NCI-H2227 (cell line): ENCODE data around the gene GTF2IRD1.
A peak's percentile ranks its signal among the peaks of the same experiment; 100 is the strongest.
"Not testable (repeated sequence)": the region's sequence is repeated elsewhere in the genome, so short reads cannot be mapped to it uniquely, and the experiment has no call there.

Source experiments
- DNase-seq: peaks from one replicate; lab custom pipeline; 2025; ENCODE audit not compliant: unreplicated experiment; lab: John Stamatoyannopoulos, UW

Gene GTF2IRD1

GRCh38 chr7:74485611-74486010, 31.9 kb downstream of the GTF2IRD1 start:
- DNase-seq, result no peak

- DNase-seq, result not testable (repeated sequence)
Measured at GRCh38 chr7:74488518-74489030, 34.9 kb downstream of the GTF2IRD1 start.

DNA sequence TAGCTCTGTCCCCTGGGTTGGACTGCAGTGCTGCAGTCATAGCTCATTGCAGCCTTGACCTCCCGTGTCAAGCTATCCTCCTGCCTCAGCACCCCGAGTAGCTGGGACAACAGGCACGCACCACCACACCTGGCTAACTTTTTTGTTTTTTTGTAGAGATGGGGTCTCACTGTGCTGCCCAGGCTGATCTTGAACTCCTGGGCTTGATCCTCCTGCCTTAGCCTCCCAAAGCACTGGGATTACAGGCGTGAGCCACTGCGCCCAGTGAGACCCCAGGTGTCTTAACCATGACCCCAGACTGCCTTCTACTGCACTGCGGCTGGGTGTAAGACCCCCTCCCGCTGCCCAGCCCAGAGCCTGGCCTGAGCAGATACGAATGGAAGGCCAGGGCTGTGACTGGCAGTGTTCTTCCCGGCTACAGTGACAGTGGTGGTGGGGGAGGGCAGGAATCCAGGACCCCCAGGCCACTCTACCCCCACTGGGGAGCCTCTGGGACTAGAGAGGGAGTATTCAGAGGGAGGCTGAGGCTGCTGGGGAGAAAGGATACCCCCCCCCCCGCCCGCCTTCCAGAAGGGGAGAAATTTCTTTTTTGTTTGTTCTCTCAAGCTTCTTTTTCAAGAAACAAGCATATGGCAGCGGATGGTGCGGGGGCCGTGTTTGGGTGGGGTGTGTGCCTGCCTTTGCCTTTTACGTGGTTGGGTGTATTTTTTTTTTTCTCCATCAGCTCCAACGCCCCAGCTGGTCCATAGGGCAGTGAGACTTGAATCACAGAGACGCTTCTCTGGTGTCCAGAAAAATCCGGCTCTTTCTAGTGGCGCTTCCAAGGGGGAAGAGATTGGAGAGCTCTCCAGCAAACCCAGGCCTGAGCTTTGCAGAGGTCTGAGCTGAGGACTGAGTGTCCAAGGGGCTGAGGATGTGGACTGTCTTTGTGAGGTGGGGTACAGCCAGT, 36.6 kb downstream of the GTF2IRD1 start:
- peak; percentile 15 for DNase-seq

DNA sequence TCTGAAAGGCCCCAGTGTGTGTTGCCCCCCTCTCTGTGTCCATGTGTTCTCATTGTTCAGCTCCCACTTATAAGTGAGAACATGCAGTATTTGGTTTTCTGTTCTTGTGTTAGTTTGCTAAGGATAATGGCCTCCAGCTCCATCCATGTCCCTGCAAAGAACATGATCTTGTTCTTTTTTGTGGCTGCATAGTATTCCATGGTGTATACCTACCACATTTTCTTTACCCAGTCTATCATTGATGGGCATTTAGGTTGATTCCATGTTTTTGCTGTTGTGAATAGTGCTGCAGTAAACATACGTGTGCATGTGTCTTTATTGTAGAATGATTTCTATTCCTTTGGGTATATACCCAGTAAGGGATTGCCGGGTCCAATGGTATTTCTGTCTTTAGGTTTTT, 37.8 kb downstream of the GTF2IRD1 start:
- DNase-seq, result not testable (repeated sequence)

- DNase-seq, result no peak
Measured at GRCh38 chr7:74493295-74493694, 39.6 kb downstream of the GTF2IRD1 start.

- no peak for DNase-seq
Measured at GRCh38 chr7:74494076-74494548, 40.4 kb downstream of the GTF2IRD1 start.

GRCh38 chr7:74495112-74496086, 41.7 kb downstream of the GTF2IRD1 start:
- DNase-seq, result no peak

DNA sequence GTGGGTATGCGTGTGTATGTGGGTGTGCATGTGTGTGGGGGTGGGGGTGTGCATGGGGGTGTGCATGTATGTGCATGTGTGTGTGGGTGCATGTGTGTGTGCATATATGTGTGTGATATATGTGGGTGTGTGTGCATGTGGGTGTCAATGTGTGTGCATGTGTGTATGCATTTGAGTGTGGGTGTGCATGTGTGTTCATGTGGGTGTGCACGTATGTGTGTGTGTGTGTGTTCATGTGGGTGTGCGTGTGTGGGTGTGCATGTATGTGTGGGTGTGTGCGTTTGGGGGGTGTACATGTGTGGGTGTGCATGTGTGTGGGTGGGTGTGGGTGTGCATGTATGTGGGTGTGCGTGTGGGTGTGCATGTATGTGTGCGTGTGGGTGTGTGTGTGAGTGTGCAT, 42.6 kb downstream of the GTF2IRD1 start:
- no peak for DNase-seq

- not testable (repeated sequence) for DNase-seq
Measured at GRCh38 chr7:74496773-74497172, 43.1 kb downstream of the GTF2IRD1 start.

- DNase-seq, result no peak
Measured at GRCh38 chr7:74498354-74498753, 44.6 kb downstream of the GTF2IRD1 start.

- no peak for DNase-seq
Measured at GRCh38 chr7:74498996-74499834, 45.5 kb downstream of the GTF2IRD1 start.

- no peak for DNase-seq
Measured at GRCh38 chr7:74499835-74500388, 46.2 kb downstream of the GTF2IRD1 start.

DNA sequence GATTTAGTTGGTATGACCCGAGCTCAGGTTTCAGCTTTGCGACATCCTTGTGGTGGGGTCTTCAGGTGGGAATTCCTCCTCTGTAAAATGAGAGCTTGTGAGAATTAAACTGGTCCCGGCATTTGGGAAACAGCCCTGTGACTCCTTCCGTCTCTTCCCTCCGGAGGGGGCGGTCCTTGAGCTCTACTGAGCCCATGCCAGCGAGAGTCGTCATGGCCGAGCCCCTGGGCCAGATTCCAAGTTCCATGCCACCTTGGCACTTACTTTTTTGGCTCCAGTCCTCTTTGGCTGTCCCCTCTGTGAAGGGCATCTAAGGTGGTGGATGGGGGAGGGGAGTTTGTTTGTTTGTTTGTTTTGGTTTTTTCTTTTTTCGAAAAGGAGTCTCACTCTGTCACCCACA, 47.6 kb downstream of the GTF2IRD1 start:
- no peak for DNase-seq

GRCh38 chr7:74502216-74502891, 48.6 kb downstream of the GTF2IRD1 start:
- DNase-seq, result no peak

GRCh38 chr7:74503061-74503460, 49.4 kb downstream of the GTF2IRD1 start:
- no peak for DNase-seq

DNA sequence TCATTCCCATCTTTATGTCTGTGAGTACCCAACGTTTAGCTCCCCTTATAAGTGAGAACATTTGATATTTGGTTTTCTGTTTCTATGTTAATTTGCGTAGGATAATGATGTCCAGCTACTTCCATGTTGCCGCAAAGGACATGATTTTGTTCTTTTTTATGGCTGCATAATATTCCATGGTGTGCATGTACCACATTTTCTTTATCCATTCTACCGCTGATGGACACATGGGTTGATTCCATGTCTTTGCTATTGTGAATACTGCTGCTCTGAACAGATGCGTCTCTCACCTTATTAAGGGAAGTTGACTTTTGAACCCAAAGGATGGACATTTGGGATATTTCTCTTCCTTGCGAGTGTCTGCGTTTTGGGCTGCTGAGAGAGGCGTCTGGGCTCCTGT, 50.2 kb downstream of the GTF2IRD1 start:
- no peak for DNase-seq

DNA sequence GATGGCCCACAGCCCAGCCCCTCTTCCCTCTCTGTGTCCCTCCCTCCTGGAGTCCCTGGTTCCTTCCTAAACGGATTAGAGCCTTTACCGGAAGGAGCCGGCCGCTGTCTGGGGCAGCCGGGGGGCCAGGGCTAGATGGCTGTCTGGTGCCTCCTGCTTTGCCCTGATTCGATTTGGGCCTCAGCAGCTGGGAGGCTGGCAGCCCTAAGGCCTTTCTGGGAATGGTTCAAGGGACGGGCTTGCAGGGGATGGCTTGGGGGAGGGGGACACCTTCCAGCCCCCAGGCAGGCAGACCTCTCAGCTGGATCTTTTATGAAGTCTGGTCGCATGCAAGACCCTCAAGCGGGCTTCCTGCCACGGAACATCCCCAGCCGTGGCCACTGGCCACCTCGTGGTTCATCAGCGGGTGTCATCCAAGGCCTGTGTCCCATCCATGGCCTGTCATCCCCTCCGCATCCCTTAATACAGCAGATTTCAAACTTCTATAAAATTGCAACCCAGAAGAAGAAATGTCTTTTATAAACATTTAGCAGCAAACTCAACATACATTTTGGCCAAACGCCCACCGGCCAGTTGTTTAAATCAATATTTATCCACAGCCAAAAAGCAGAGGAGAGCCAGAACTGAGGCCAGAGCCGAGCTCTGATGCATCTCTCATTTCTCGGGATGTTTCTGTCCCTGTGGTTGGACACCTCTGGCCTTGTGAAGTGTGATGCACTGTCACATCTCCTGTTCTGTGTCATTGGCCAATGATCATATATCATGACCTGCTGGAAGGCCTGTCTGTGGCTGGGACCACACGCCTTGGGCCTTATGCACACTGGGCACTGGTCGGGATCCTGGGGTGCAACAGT, 52.0 kb downstream of the GTF2IRD1 start:
- DNase-seq, result no peak

- DNase-seq, result no peak
Measured at GRCh38 chr7:74506325-74506724, 52.6 kb downstream of the GTF2IRD1 start.
